Measurements from ENCODE around the gene HRH4. TPM values are rescaled to one million over a fixed set of nuclear protein-coding genes. Genes with fewer than 3 reads are reported as not detected.

HRH4 gene
- total RNA-seq, 2 experiments from 2014 or later, result not detected

GRCh38 chr18:24474406-24474805, 14.0 kb downstream of the HRH4 start:
- CTCF ChIA-PET (ENCODE audit: unreplicated experiment), result no interaction called here
- no peaks in the 10 kb centered on the region for H3K36me3 ChIP-seq (ENCODE audit: insufficient read depth, low read length)
- no peaks in the 10 kb centered on the region for H4K20me1 ChIP-seq (ENCODE audit: insufficient read depth, low read length)
- DNase-seq (ENCODE audit: low spot score), result no peak
- intact Hi-C loops (cut with micrococcal nuclease; ENCODE audit: unreplicated experiment), result no loop called here
- no peak overlapping the region for H2AFZ ChIP-seq (ENCODE audit: low read length)
- no peak overlapping the region for H3K4me3 ChIP-seq (ENCODE audit: low read depth, low read length, poor library complexity, severe bottlenecking)
- no peak overlapping the region for H3K27ac ChIP-seq (ENCODE audit: low read depth, low read length, poor library complexity, severe bottlenecking)
- H3K9me2 ChIP-seq (ENCODE audit: insufficient read depth, low read length), result no peaks in the 10 kb centered on the region
- H3K4me1 ChIP-seq (ENCODE audit: insufficient read depth, low read length, poor library complexity, severe bottlenecking), result no peaks in the 10 kb centered on the region
- H3K79me2 ChIP-seq (ENCODE audit: insufficient read depth, low read depth, low read length), result no peaks in the 10 kb centered on the region
- no peak overlapping the region for H3K4me2 ChIP-seq (ENCODE audit: low read length)
- POLR2A ChIA-PET, result interaction anchor here (0.6 to 0.9 kb wide), 4 partner anchors 8 to 37 kb away, joined by 3 to 4 read pairs (median 3); no protein-coding TSS in a partner anchor
- no peak for TF ChIP-seq CTCF (conservative IDR thresholded peaks at IDR 0.05; ENCODE audit: low read length)
- TF ChIP-seq EZH2phosphoT487 (IDR thresholded peaks at IDR 0.05; ENCODE audit: borderline replicate concordance, low read depth, low read length), result no peak
- no TSS peak for BruUV-seq (replicated peaks)
- no peaks in the 10 kb centered on the region for H3K9me3 ChIP-seq (ENCODE audit: low read length)

GRCh38 chr18:24475926-24476589, 15.6 kb downstream of the HRH4 start:
- H3K4me3 ChIP-seq (ENCODE audit: low read depth, low read length, poor library complexity, severe bottlenecking), result no peak overlapping the region
- POLR2A ChIA-PET, result no interaction called here
- no peaks in the 10 kb centered on the region for H3K9me2 ChIP-seq (ENCODE audit: insufficient read depth, low read length)
- no peaks in the 10 kb centered on the region for H4K20me1 ChIP-seq (ENCODE audit: insufficient read depth, low read length)
- no peaks in the 10 kb centered on the region for H3K36me3 ChIP-seq (ENCODE audit: insufficient read depth, low read length)
- no TSS peak for BruUV-seq (replicated peaks)
- H3K9me3 ChIP-seq (ENCODE audit: low read length), result no peaks in the 10 kb centered on the region
- TF ChIP-seq EZH2phosphoT487 (IDR thresholded peaks at IDR 0.05; ENCODE audit: borderline replicate concordance, low read depth, low read length) (no peak), CTCF (conservative IDR thresholded peaks at IDR 0.05; ENCODE audit: low read length) (no peak)
- H3K4me1 ChIP-seq (ENCODE audit: insufficient read depth, low read length, poor library complexity, severe bottlenecking), result no peaks in the 10 kb centered on the region
- no peak for DNase-seq (ENCODE audit: low spot score)
- no peaks in the 10 kb centered on the region for H3K79me2 ChIP-seq (ENCODE audit: insufficient read depth, low read depth, low read length)
- intact Hi-C loops (cut with micrococcal nuclease; ENCODE audit: unreplicated experiment), result no loop called here
- CTCF ChIA-PET (ENCODE audit: unreplicated experiment), result no interaction called here
- no peak overlapping the region for H2AFZ ChIP-seq (ENCODE audit: low read length)
- no peak overlapping the region for H3K4me2 ChIP-seq (ENCODE audit: low read length)
- no peak overlapping the region for H3K27ac ChIP-seq (ENCODE audit: low read depth, low read length, poor library complexity, severe bottlenecking)

- no peaks in the 10 kb centered on the region for H3K36me3 ChIP-seq (ENCODE audit: insufficient read depth, low read length)
- ChIA-PET POLR2A (no interaction called here), CTCF (ENCODE audit: unreplicated experiment) (no interaction called here)
- H3K27ac ChIP-seq (ENCODE audit: low read depth, low read length, poor library complexity, severe bottlenecking), result no peak overlapping the region
- H2AFZ ChIP-seq (ENCODE audit: low read length), result no peak overlapping the region
- no peaks in the 10 kb centered on the region for H3K9me2 ChIP-seq (ENCODE audit: insufficient read depth, low read length)
- H3K4me3 ChIP-seq (ENCODE audit: low read depth, low read length, poor library complexity, severe bottlenecking), result no peak overlapping the region
- no TSS peak for BruUV-seq (replicated peaks)
- no peaks in the 10 kb centered on the region for H3K9me3 ChIP-seq (ENCODE audit: low read length)
- H3K4me2 ChIP-seq (ENCODE audit: low read length), result no peak overlapping the region
- no peaks in the 10 kb centered on the region for H4K20me1 ChIP-seq (ENCODE audit: insufficient read depth, low read length)
- no peaks in the 10 kb centered on the region for H3K4me1 ChIP-seq (ENCODE audit: insufficient read depth, low read length, poor library complexity, severe bottlenecking)
- DNase-seq (ENCODE audit: low spot score), result no peak
- H3K79me2 ChIP-seq (ENCODE audit: insufficient read depth, low read depth, low read length), result no peaks in the 10 kb centered on the region
- no peak for TF ChIP-seq CTCF (conservative IDR thresholded peaks at IDR 0.05; ENCODE audit: low read length)
- TF ChIP-seq EZH2phosphoT487 (IDR thresholded peaks at IDR 0.05; ENCODE audit: borderline replicate concordance, low read depth, low read length), result no peak
- intact Hi-C loops (cut with micrococcal nuclease; ENCODE audit: unreplicated experiment), result no loop called here
Measured at GRCh38 chr18:24479371-24479770, 18.9 kb downstream of the HRH4 start.

Data from OCI-LY7 (cell line).